Stimulated activated CD4-positive, alpha-beta T cell treated with anti-CD3 and anti-CD28 coated beads, Interleukin-4, amount 100 ng/mL, for 24 hours (primary cell): ENCODE data around the gene ELF4.

Experiments
- DNase-seq: peaks from one replicate; pipeline ENCODE4 v3.0.0-alpha.2; 2020

The ELF4 gene

GRCh38 chrX:130114141-130114588 is 3.9 kb upstream of the ELF4 start:
- DNase-seq = no peak

GRCh38 chrX:130111220-130112154 is 1.2 kb upstream of the ELF4 start:
- no peak for DNase-seq

- DNase-seq = peak; percentile 14
Measured at GRCh38 chrX:130109429-130110378, 593 bp downstream of the ELF4 start.

- DNase-seq = peak; percentile 34
Measured at GRCh38 chrX:130108647-130109428, 1.5 kb downstream of the ELF4 start.

GRCh38 chrX:130106071-130106470 is 4.2 kb downstream of the ELF4 start:
- no peak for DNase-seq

- no peak for DNase-seq
Measured at GRCh38 chrX:130105244-130105643, 5.1 kb downstream of the ELF4 start.

GRCh38 chrX:130103605-130104004 is 6.7 kb downstream of the ELF4 start:
- no peak for DNase-seq

- no peak for DNase-seq
Measured at GRCh38 chrX:130100180-130100579, 10.1 kb downstream of the ELF4 start.

- DNase-seq = no peak
Measured at GRCh38 chrX:130098210-130098552, 12.1 kb downstream of the ELF4 start.

GRCh38 chrX:130097507-130098209 is 12.6 kb downstream of the ELF4 start:
- DNase-seq = no peak

GRCh38 chrX:130095249-130096030 is 14.9 kb downstream of the ELF4 start:
- no peak for DNase-seq

- no peak for DNase-seq
Measured at GRCh38 chrX:130094696-130095095, 15.6 kb downstream of the ELF4 start.

- DNase-seq = no peak
Measured at GRCh38 chrX:130093271-130093670, 17.0 kb downstream of the ELF4 start.

GRCh38 chrX:130091980-130092522 is 18.2 kb downstream of the ELF4 start:
- peak; percentile 73 for DNase-seq

GRCh38 chrX:130090364-130090763 is 19.9 kb downstream of the ELF4 start:
- DNase-seq = no peak

- DNase-seq = peak; percentile 62
Measured at GRCh38 chrX:130086447-130087206, 23.7 kb downstream of the ELF4 start.

GRCh38 chrX:130085551-130086446 is 24.5 kb downstream of the ELF4 start:
- peak; percentile 7 for DNase-seq

- no peak for DNase-seq
Measured at GRCh38 chrX:130084631-130085237, 25.6 kb downstream of the ELF4 start.
